H4 (cell line): Measurements from ENCODE around the gene CNR2. TPM values are rescaled to one million over a fixed set of nuclear protein-coding genes. Genes with fewer than 3 reads are reported as not detected.
"Not testable (repeated sequence)": the region's sequence is repeated elsewhere in the genome, so short reads cannot be mapped to it uniquely, and the experiment has no call there.

Experiments used
- DNase-seq: peaks from one replicate; pipeline ENCODE4 v3.0.0-alpha.2; 2015; ENCODE audit warnings: low spot score
- total RNA-seq: library from RNA; depleted of rRNA; stranded (reverse); fragments of >200 nt; shearing (Covaris generic); gene quantifications from 2 replicates; pipeline ENCODE4 v1.2.3, GENCODE V29; 2014

The CNR2 gene
- total RNA-seq, 1 experiment from 2014 or later, result not detected

- DNase-seq, result peak; percentile 74
Measured at GRCh38 chr1:23916209-23917131, 3.3 kb upstream of the CNR2 start.

GRCh38 chr1:23915466-23915865 is 2.3 kb upstream of the CNR2 start:
- no peak for DNase-seq

- DNase-seq, result no peak
Measured at GRCh38 chr1:23914921-23915320, 1.8 kb upstream of the CNR2 start.

GRCh38 chr1:23911921-23912320 is 1.2 kb downstream of the CNR2 start:
- no peak for DNase-seq

- DNase-seq, result no peak
Measured at GRCh38 chr1:23910553-23911246, 2.5 kb downstream of the CNR2 start.

GRCh38 chr1:23910144-23910543 is 3.0 kb downstream of the CNR2 start:
- no peak for DNase-seq

- no peak for DNase-seq
Measured at GRCh38 chr1:23909412-23909811, 3.8 kb downstream of the CNR2 start.

- DNase-seq, result no peak
Measured at GRCh38 chr1:23908453-23909341, 4.5 kb downstream of the CNR2 start.

GRCh38 chr1:23906731-23907130 is 6.4 kb downstream of the CNR2 start:
- no peak for DNase-seq

GRCh38 chr1:23905461-23906025 is 7.6 kb downstream of the CNR2 start:
- DNase-seq, result no peak

- peak; percentile 39 for DNase-seq
Measured at GRCh38 chr1:23904748-23905357, 8.3 kb downstream of the CNR2 start.

GRCh38 chr1:23903754-23904153 is 9.4 kb downstream of the CNR2 start:
- DNase-seq, result no peak

GRCh38 chr1:23902321-23903278 is 10.6 kb downstream of the CNR2 start:
- DNase-seq, result no peak

- DNase-seq, result not testable (repeated sequence)
Measured at GRCh38 chr1:23900017-23900416, 13.1 kb downstream of the CNR2 start.

- DNase-seq, result no peak
Measured at GRCh38 chr1:23899070-23899469, 14.1 kb downstream of the CNR2 start.

GRCh38 chr1:23897083-23897482 is 16.1 kb downstream of the CNR2 start:
- no peak for DNase-seq

GRCh38 chr1:23896491-23896890 is 16.7 kb downstream of the CNR2 start:
- no peak for DNase-seq

GRCh38 chr1:23895993-23896392 is 17.2 kb downstream of the CNR2 start:
- DNase-seq, result no peak

- DNase-seq, result no peak
Measured at GRCh38 chr1:23895082-23895481, 18.1 kb downstream of the CNR2 start.

GRCh38 chr1:23889074-23889473 is 24.1 kb downstream of the CNR2 start:
- no peak for DNase-seq
